Neural progenitor cell (in vitro differentiated cells): ENCODE data around the gene MAP3K3. TPM values are rescaled to one million over a fixed set of nuclear protein-coding genes. Genes with fewer than 3 reads are reported as not detected.

Source experiments
- DNase-seq: peaks from one replicate; pipeline ENCODE4 v3.0.0-alpha.2; 2016; ENCODE audit warnings: low spot score
- H2AFZ ChIP-seq: fragments of 200-600 bp; sonication (generic); replicated peaks from 2 replicates; pipeline ENCODE4 v1.6.1; 2016; ENCODE audit warnings: antibody characterized with exemption
- H3F3A ChIP-seq: fragments of 200-600 bp; sonication (generic); 2 replicates; pipeline ENCODE4 v1.6.1; 2016; ENCODE audit warnings: antibody characterized with exemption, low read depth
- H3K27ac ChIP-seq: fragments of 200-600 bp; sonication (generic); 2 replicates; pipeline ENCODE4 v1.5.1; 2016; ENCODE audit warnings: mild to moderate bottlenecking
- H3K27me3 ChIP-seq: fragments of 200-600 bp; sonication (generic); 2 replicates; pipeline ENCODE4 v1.6.1; 2016; ENCODE audit warnings: mild to moderate bottlenecking, moderate library complexity
- H3K36me3 ChIP-seq: fragments of 200-600 bp; sonication (generic); 2 replicates; pipeline ENCODE4 v1.5.1; 2016
- H3K4me1 ChIP-seq: fragments of 200-600 bp; sonication (generic); 2 replicates; pipeline ENCODE4 v1.6.1; 2016; ENCODE audit warnings: mixed run types
- H3K4me2 ChIP-seq: fragments of 200-600 bp; sonication (generic); 2 replicates; pipeline ENCODE4 v1.6.1; 2016
- H3K4me3 ChIP-seq: fragments of 200-600 bp; sonication (generic); 2 replicates; pipeline ENCODE4 v1.5.1; 2016
- H3K79me2 ChIP-seq: fragments of 200-600 bp; sonication (generic); 2 replicates; pipeline ENCODE4 v1.6.1; 2016; ENCODE audit warnings: low read depth
- H3K9ac ChIP-seq: fragments of 200-600 bp; sonication (generic); 2 replicates; pipeline ENCODE4 v1.6.1; 2016
- H3K9me3 ChIP-seq: fragments of 200-600 bp; sonication (generic); 2 replicates; pipeline ENCODE4 v1.5.1; 2016; ENCODE audit warnings: low read depth
- H4K20me1 ChIP-seq: fragments of 200-600 bp; sonication (generic); 2 replicates; pipeline ENCODE4 v1.6.1; 2016; ENCODE audit warnings: low read depth
- H3K27ac Mint-ChIP-seq: 3 replicates; pipeline ENCODE4 v1.8.0; 2021; ENCODE audit warnings: mixed read lengths
- H3K27me3 Mint-ChIP-seq: 2 replicates; pipeline ENCODE4 v1.8.0; 2022; ENCODE audit warnings: low read depth, mild to moderate bottlenecking, inconsistent platforms, moderate library complexity, mixed read lengths; ENCODE audit not compliant: insufficient read depth
- H3K36me3 Mint-ChIP-seq: 3 replicates; pipeline ENCODE4 v1.8.0; 2021; ENCODE audit warnings: mixed read lengths
- H3K4me1 Mint-ChIP-seq: 3 replicates; pipeline ENCODE4 v1.8.0; 2021; ENCODE audit warnings: mixed read lengths
- H3K4me3 Mint-ChIP-seq: 3 replicates; pipeline ENCODE4 v1.8.0; 2021; ENCODE audit warnings: mild to moderate bottlenecking, moderate library complexity, mixed read lengths
- H3K9me3 Mint-ChIP-seq: 3 replicates; pipeline ENCODE4 v1.8.0; 2020; ENCODE audit warnings: mixed read lengths
- CTCF ChIP-seq: fragments of 200-600 bp; sonication (generic); IDR thresholded peaks from 2 replicates; pipeline ENCODE4 v1.5.1; 2017; ENCODE audit warnings: antibody characterized with exemption, mild to moderate bottlenecking
- EZH2 ChIP-seq: fragments of 200-600 bp; sonication (generic); IDR thresholded peaks from 2 replicates; pipeline ENCODE4 v1.6.1; 2017; ENCODE audit warnings: antibody characterized with exemption, mild to moderate bottlenecking, moderate library complexity
- EZH2phosphoT487 ChIP-seq: fragments of 200-600 bp; sonication (generic); IDR thresholded peaks from 2 replicates; pipeline ENCODE4 v1.6.1; 2017; ENCODE audit warnings: antibody characterized with exemption
- total RNA-seq: library from RNA; depleted of rRNA; stranded (reverse); fragments of >200 nt; gene quantifications from 2 replicates; pipeline ENCODE4 v1.2.3, GENCODE V29; 2015; ENCODE audit warnings: low replicate concordance

The MAP3K3 gene
- total RNA-seq, 1 donor from 2014 or later: 21.6 TPM

DNA sequence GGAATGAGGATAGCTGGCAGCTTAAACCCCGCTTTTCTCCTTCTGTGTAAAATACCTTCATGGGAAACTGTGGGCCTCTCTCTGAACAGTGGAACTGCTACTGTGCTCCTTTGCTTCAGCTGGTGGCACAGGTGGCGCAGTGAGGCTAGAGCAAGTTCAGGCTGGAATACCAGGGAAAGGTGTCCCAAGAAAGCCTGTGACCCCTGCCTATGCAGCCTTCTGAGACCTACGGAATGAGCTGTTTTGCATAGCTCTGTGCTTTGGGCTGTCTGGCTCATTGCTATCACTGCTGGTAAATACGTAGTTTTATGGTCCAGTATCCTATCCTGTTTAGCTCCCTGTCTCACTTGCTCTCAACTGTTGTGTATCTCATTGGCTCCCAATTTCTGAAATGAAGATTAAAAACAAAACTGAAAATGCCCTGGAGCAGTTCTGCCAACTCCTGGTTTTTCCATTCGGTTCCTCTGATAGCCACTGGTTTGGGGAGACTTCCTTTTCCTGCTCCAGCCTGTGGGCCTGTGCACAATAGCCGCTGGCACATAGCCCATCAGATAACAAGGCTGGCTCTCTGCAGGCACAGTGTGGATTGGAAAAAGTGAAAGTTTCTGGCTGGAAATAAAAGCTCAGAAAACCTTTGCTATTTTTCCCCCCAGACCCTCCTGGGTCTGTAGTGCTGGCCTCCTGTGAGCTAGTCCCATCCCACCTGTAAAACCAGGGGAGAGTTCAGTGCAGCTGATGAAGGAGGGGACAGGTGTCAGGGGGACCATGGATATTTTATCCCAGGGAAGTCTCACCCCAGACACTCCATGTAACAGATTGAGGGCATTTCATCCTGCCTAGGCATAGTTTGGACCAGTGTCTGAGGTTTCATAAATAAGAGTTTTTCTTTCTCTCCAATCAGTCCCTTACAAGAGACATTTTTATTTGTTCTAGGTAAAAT lies 53.7 kb downstream of the MAP3K3 start:
- H3K27ac Mint-ChIP-seq: peak overlapping the region; percentile 60
- H3K4me1 ChIP-seq: peaks cover 9% of the 10 kb centered on the region
- H3K79me2 ChIP-seq: no peaks in the 10 kb centered on the region
- H3K4me1 Mint-ChIP-seq: peaks cover 32% of the 10 kb centered on the region
- peaks cover 13% of the 10 kb centered on the region for H3K36me3 Mint-ChIP-seq
- peaks cover 3% of the 10 kb centered on the region for H3F3A ChIP-seq
- no peak overlapping the region for H3K4me3 Mint-ChIP-seq
- peaks cover 4% of the 10 kb centered on the region for H3K27me3 Mint-ChIP-seq
- H3K4me2 ChIP-seq: no peak overlapping the region
- no peaks in the 10 kb centered on the region for H3K9me3 ChIP-seq
- H3K36me3 ChIP-seq: no peaks in the 10 kb centered on the region
- no peak overlapping the region for H2AFZ ChIP-seq
- no peak overlapping the region for H3K9ac ChIP-seq
- no peaks in the 10 kb centered on the region for H3K9me3 Mint-ChIP-seq
- H3K27me3 ChIP-seq: no peaks in the 10 kb centered on the region
- H3K4me3 ChIP-seq: no peak overlapping the region
- H3K27ac ChIP-seq: no peak overlapping the region
- H4K20me1 ChIP-seq: peaks cover 6% of the 10 kb centered on the region
- DNase-seq: no peak
- TF ChIP-seq CTCF (no peak), EZH2 (no peak), EZH2phosphoT487 (no peak)

DNA sequence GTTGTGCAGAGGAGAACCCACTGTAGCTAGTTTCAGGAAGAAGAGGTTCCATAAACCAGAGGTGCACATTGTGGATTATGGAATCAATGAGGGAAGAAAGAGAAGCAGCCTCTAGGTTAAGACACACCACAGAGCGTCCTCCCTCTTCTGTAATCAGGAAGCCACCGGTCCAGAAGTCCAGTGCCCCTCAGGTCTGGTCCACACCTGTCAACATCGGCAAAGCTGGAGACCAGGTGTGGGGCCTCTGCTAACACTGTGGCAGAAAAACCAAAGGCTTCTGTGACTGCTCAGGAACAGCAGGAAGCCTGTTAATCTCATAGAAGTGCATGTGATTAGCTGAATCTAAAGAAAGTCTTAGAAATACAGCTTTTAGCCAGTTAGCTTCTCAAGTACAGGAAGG lies 54.4 kb downstream of the MAP3K3 start:
- Histone ChIP-seq H3K27me3 (no peaks in the 10 kb centered on the region), H3K4me1 (peaks cover 9% of the 10 kb centered on the region), H3K9me3 (no peaks in the 10 kb centered on the region), H2AFZ (no peak overlapping the region), H3K27ac (no peak overlapping the region), H3K4me2 (no peak overlapping the region), H3K36me3 (no peaks in the 10 kb centered on the region), H3F3A (peaks cover 3% of the 10 kb centered on the region), H4K20me1 (peaks cover 6% of the 10 kb centered on the region), H3K9ac (no peak overlapping the region), H3K79me2 (no peaks in the 10 kb centered on the region), H3K4me3 (no peak overlapping the region)
- Mint-ChIP-seq H3K36me3 (peaks cover 12% of the 10 kb centered on the region), H3K4me3 (no peak overlapping the region), H3K9me3 (no peaks in the 10 kb centered on the region), H3K27ac (no peak overlapping the region), H3K4me1 (peaks cover 36% of the 10 kb centered on the region), H3K27me3 (peaks cover 4% of the 10 kb centered on the region)
- TF ChIP-seq EZH2 (no peak), EZH2phosphoT487 (no peak), CTCF (no peak)
- peak; percentile 16 for DNase-seq

GRCh38 chr17:63679214-63679613 lies 57.0 kb downstream of the MAP3K3 start:
- Histone ChIP-seq H3K27ac (no peak overlapping the region), H3K9ac (no peak overlapping the region)
- no peak for TF ChIP-seq EZH2phosphoT487
- peak; percentile 24 for TF ChIP-seq CTCF

More at GRCh38 chr17:63679214-63679613, 57.0 kb downstream of the MAP3K3 start:
- H2AFZ ChIP-seq: no peak overlapping the region
- peaks cover 6% of the 10 kb centered on the region for H3K27me3 Mint-ChIP-seq
- H3K4me3 Mint-ChIP-seq: no peak overlapping the region
- H3F3A ChIP-seq: peaks cover 3% of the 10 kb centered on the region
- H3K4me3 ChIP-seq: no peak overlapping the region
- H4K20me1 ChIP-seq: no peaks in the 10 kb centered on the region
- H3K79me2 ChIP-seq: no peaks in the 10 kb centered on the region
- no peaks in the 10 kb centered on the region for H3K9me3 ChIP-seq
- peaks cover 14% of the 10 kb centered on the region for H3K36me3 Mint-ChIP-seq
- H3K27ac Mint-ChIP-seq: no peak overlapping the region
- H3K9me3 Mint-ChIP-seq: no peaks in the 10 kb centered on the region
- no peaks in the 10 kb centered on the region for H3K27me3 ChIP-seq
- no peaks in the 10 kb centered on the region for H3K36me3 ChIP-seq
- peaks cover 9% of the 10 kb centered on the region for H3K4me1 ChIP-seq
- H3K4me2 ChIP-seq: no peak overlapping the region
- peaks cover 36% of the 10 kb centered on the region for H3K4me1 Mint-ChIP-seq
- no peak for DNase-seq
